HCT116 (cell line): ENCODE results near the gene TMEM52B. TPM values are rescaled to one million over a fixed set of nuclear protein-coding genes. Genes with fewer than 3 reads are reported as not detected.

Experiments
- CBX3 ChIP-seq: IDR thresholded peaks from 2 replicates; pipeline ENCODE4 v1.6.1; 2012; ENCODE audit warnings: low read depth
- EGR1 ChIP-seq: IDR thresholded peaks from 2 replicates; pipeline ENCODE4 v1.6.1; 2012; ENCODE audit warnings: low read depth
- EZH2 ChIP-seq: fragments of 200-600 bp; sonication (generic); IDR thresholded peaks from 2 replicates; pipeline ENCODE4 v1.6.1; 2017; ENCODE audit warnings: antibody characterized with exemption, mixed run types
- EZH2phosphoT487 ChIP-seq: fragments of 200-600 bp; IDR thresholded peaks from 2 replicates; pipeline ENCODE4 v1.6.1; 2018; ENCODE audit warnings: antibody characterized with exemption, borderline replicate concordance
- FOSL1 ChIP-seq: IDR thresholded peaks from 2 replicates; pipeline ENCODE4 v1.6.1; 2012; ENCODE audit warnings: low read depth
- JUND ChIP-seq: IDR thresholded peaks from 2 replicates; pipeline ENCODE4 v1.6.1; 2012
- POLR2A ChIP-seq: IDR thresholded peaks from 2 replicates; pipeline ENCODE4 v1.7.0; 2011; ENCODE audit warnings: borderline replicate concordance; ENCODE audit not compliant: insufficient read depth, insufficient read length; ENCODE audit errors: extremely low read depth
- REST ChIP-seq: IDR thresholded peaks from 2 replicates; pipeline ENCODE4 v1.6.1; 2012; ENCODE audit warnings: low read depth
- SIN3A ChIP-seq: IDR thresholded peaks from 2 replicates; pipeline ENCODE4 v1.6.1; 2012; ENCODE audit warnings: low read depth
- TCF7L2 ChIP-seq: IDR thresholded peaks from 2 replicates; pipeline ENCODE4 v1.7.0; 2011; ENCODE audit warnings: borderline replicate concordance, inconsistent platforms; ENCODE audit not compliant: insufficient read depth, insufficient read length; ENCODE audit errors: extremely low read depth
- YY1 ChIP-seq: IDR thresholded peaks from 2 replicates; pipeline ENCODE4 v1.6.1; 2011; ENCODE audit warnings: low read length, low read depth, moderate library complexity, mild to moderate bottlenecking; ENCODE audit not compliant: insufficient replicate concordance; ENCODE audit errors: extremely low read depth
- ZBTB33 ChIP-seq: IDR thresholded peaks from 2 replicates; pipeline ENCODE4 v1.6.1; 2011; ENCODE audit warnings: mild to moderate bottlenecking, low read length, moderate library complexity; ENCODE audit not compliant: insufficient replicate concordance; ENCODE audit errors: extremely low read depth
- ZFX ChIP-seq: fragments of 450-650 bp; IDR thresholded peaks from 2 replicates; pipeline ENCODE4 v1.6.1; 2017
- total RNA-seq: library from RNA; stranded (reverse); gene quantifications from one replicate; pipeline ENCODE4 v1.2.1, GENCODE V29; 2021; ENCODE audit not compliant: unreplicated experiment

TMEM52B gene
- total RNA-seq, 1 experiment from 2014 or later, result not detected

GRCh38 chr12:10211940-10212738 lies 33.3 kb downstream of the TMEM52B start (continued):
- no peak for TF ChIP-seq ZBTB33
- no peak for TF ChIP-seq EZH2phosphoT487
- TF ChIP-seq FOSL1, result peak; percentile 56
- TF ChIP-seq YY1, result peak; percentile 6
- TF ChIP-seq EZH2, result no peak
- TF ChIP-seq REST, result no peak
- peak; percentile 90 for TF ChIP-seq CBX3
- TF ChIP-seq TCF7L2, result peak; percentile 63
- no peak for TF ChIP-seq POLR2A
- peak; percentile 73 for TF ChIP-seq SIN3A
- peak; percentile 75 for TF ChIP-seq JUND
- no peak for TF ChIP-seq EGR1
- TF ChIP-seq ZFX, result no peak
